Measurements from ENCODE around the gene HSPA12A.
A peak's percentile ranks its signal among the peaks of the same experiment; 100 is the strongest.

The HSPA12A gene

DNA sequence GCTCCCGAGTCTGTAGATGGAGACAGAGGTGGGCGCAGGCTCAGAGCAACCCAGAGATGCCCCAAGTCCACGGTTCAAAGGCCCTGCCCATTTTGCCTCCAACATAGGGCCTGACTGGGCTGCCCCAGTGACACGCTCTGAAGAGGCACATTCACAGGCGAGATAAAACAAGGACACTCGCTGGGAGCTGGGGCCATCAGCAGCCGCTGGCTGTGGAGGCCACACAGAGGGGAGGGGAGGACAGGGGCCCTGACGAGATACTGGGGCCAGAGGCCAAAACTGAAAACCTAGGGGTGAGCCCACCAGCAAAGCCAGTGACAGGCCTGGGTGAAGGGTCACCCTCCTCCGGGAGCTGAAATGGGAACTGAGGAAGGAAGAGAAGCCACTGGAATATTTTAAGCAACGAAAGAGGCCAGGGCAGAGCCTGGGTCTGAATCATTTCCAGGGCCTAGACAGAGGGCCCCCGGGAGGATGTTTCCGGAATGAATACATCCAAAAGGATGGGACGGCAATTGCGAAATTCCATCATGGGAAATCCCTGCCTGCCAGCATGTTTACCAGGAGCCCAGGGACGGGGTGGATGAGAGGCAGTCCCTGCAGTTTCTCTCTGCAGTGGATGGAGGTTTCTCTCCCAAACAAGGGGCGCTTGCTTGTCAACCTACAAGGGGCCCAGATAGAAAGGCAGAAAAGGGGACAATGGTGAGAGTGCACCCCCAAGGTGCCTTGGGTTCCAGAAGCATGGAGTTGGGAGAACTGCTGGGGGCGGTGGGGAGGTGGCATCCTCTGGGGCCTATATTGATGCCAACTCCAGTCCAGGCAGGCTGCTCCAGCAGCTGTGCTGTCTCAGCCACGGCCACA lies 29.0 kb upstream of the HSPA12A start:
- no peak for DNase-seq

DNA sequence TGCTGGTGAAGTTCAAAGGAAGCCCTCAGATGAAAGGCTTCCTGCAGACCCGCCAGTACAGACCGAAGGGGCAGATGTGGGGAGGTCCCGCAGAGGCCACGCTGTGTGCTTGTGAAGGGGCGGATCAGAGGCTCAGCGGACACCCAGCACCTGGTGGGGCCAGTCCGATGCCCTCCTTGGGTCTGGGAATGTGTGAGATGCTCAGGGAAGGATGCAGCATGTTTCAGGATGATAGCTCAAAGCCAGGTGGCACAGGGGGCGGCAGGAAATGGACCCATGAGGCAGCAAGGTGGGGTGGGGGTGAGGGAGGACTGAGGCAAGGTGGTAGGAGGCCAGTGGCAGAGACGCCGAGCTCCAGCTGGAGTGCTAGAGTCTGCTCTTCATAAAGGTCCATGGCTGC lies 27.9 kb upstream of the HSPA12A start:
- DNase-seq: no peak

- DNase-seq: no peak
Observed at GRCh38 chr10:116769791-116770190, 27.4 kb upstream of the HSPA12A start.

DNA sequence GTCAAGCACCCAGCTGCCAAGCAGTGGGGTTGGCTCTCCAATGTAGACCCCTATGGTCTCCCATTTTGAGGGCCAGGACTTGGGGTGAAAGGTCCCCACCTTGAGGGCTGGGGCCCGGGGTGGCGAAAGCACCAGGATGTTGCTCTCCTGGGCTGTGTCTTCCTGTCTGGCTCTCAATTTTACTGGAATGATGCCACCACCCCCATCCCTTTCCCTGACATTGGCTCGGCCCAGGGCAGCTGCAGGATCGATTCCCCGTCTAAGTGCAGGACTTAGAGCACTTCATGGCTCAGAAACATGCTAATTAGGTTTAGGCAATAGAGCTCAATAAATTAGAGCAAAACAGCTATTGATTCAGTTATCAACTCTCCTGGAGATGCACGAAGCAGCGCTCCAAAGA lies 27.0 kb upstream of the HSPA12A start:
- no peak for DNase-seq

- no peak for DNase-seq
Observed at GRCh38 chr10:116768786-116769185, 26.4 kb upstream of the HSPA12A start.

DNA sequence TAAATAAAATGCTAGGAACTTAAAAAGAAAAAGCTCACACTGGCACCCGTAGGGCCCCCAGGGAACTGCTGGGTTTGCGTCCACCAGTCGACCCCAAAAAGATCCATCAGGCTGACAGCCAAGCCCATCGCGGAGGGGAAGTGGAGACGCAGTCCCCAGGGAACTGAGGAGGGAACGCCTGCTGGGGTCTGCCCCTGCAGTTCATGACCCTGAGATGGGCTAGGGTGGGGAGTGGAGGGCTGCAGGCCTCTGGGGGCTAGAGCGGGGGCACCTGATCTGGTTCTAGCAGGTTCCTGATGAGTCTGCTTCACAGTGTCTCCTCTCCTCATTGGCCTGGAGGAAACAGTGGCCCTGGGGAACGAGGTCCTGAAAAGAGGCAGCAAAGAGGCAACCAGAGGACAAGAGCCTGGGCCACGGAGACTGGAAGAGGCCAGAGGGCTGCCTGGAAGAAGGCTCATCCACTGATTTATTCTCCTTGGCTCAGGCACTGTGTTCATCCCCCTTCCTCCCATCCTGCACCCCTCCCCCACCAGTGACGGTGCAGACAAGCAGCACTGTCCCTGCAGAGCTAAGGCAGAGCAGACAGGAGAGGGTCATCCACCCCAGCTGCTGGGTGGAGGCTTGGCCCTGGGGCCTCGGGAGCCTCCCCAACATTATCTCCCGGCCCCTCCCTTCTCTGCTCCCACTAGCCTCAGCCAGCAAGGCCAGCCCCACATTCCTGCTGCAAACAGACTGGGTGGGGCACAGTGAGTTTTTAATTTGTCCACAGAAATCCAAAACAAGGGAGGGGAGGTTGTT lies 24.7 kb upstream of the HSPA12A start:
- no peak for DNase-seq

- no peak for DNase-seq
Observed at GRCh38 chr10:116766241-116766827, 24.0 kb upstream of the HSPA12A start.

- peak; percentile 14 for DNase-seq
Observed at GRCh38 chr10:116765648-116766081, 23.3 kb upstream of the HSPA12A start.

DNA sequence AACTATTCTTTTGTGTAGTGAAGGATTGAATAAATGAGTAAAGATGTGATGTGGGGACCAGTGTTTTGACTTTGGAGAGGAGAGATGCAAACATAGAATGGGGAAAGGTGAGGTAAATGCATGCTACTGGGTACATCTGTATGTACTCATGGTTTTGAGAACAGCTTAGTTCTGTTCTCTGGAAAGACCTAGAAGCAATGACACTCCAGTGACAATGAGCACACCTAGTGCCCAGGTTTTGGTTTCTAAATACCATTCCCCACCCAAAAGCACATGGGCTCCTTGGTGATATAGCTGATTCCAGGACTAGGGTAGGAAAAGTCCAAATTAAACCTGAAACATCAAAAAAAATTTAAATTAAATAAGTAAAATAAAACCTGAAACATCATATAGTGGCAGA lies 22.6 kb upstream of the HSPA12A start:
- no peak for DNase-seq

GRCh38 chr10:116763440-116763839 lies 21.1 kb upstream of the HSPA12A start:
- no peak for DNase-seq

DNA sequence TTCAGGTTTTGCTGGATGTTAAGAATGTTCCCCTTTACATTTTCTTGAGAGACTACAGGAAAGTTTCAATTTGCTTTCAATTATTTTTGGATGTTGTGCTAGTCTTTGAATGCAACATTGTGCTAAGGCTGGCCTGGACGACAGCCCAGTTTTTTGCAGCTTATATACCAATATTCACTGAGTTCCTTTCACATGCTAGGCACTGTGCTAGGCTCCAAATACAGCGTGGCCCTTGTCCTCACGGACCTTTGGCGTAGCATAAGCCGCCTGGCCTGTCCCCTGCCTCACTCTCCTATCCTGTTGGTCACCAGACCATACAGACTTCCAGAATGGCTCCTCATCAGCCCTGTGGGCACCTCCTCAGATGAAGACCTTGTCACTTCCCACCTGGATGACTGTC lies 19.5 kb upstream of the HSPA12A start:
- DNase-seq: no peak

DNA sequence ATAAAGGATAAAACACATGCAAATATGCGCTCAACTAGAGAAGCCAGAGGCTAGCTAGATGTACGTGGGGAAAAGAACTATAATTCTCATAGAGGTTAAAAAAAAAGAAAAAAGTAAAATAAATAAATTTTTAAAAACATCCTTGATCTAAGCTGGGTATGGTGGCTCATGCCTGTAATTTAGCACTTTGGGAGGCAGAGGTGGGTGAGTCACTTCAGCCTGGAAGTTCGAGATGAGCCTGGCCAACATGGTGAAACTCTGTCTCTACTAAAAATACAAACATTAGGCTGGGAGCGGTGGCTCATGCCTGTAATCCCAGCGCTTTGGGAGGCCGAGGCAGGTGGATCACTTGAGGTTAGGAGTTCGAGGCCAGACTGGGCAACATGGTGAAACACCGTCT lies 18.6 kb upstream of the HSPA12A start:
- DNase-seq: no peak

DNA sequence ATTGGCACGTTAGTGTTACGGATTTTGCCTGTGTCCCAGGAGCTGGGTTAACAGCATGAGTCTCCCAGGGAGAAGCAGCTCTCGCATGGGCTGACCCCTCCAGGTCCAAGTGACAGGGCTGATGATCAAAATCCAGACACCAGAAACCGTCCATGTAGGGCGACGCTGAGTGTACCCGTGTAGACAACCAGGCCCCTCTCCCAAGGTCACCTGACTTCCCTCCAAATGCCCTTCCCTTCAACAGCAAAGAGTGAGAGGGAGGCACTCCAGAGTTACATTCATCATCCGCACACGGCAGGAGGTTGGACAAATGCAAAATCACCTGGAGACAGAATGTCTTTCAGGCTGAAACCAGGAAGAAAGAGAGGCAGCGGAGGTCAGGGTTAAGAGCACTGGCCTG lies 14.9 kb upstream of the HSPA12A start:
- no peak for DNase-seq

- no peak for DNase-seq
Observed at GRCh38 chr10:116756277-116756676, 13.9 kb upstream of the HSPA12A start.

DNA sequence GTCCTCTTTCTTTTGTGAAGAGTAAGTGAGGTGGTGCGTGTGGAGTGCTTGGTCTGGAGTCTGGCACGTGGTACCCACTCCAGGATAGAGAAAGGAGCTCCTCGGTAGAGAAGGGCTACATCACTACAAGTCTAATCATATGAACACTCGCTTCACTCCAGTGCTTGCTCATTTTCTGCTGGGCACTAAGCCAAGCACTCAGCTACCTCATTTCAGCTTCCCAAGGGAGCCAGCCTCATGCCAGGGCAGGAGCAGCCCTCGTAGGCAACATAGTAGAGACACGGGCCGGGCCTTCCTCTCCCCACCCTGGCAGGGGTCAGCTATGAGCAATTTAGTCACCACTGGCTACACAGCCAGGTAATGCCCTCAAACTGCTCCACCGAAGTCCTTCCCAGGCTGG lies 11.4 kb upstream of the HSPA12A start:
- DNase-seq: no peak

GRCh38 chr10:116752969-116753665 lies 10.8 kb upstream of the HSPA12A start:
- no peak for DNase-seq

GRCh38 chr10:116752563-116752962 lies 10.2 kb upstream of the HSPA12A start:
- DNase-seq: no peak

- no peak for DNase-seq
Observed at GRCh38 chr10:116748471-116748870, 6.1 kb upstream of the HSPA12A start.

GRCh38 chr10:116748041-116748440 lies 5.7 kb upstream of the HSPA12A start:
- DNase-seq: no peak

DNA sequence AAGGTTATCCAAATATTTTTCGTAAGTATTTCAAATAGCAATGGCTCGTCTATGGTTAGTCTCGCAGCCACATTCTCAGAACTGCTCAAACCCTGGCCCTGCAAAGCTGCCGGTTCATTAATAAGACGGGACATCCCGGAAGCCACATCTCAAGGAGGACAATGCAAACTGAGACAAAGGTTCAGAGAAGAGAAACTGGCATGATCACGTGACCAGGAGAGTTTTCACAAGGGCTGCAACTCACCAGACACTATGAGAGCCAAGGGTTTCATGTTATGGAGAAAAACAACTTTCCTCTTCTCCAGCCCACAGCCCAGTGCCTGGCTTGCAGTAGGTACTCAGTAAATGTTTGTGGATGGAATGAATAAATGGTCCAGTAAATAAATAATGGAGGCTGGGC lies 5.0 kb upstream of the HSPA12A start:
- DNase-seq: no peak

DNA sequence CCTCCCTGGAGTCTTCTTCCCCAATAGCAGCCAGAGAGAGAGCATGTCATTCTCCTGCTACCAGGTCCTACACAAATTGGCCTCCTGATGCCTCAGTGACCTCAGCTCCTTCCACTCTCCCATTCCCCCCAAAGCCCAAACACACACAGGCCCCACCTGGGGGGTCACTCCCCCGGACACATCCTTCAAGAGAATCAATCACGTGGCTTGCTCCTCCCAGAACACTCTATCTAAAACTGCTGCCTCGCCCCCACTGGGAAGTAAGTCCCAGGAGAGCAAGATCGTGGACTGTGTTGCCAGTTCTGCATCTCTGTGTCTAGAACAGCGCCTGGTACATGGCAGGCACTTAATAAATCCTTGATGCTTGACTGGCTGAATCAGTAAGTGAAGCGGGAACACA lies 2.5 kb upstream of the HSPA12A start:
- DNase-seq: no peak

- no peak for DNase-seq
Observed at GRCh38 chr10:116744163-116744753, 1.9 kb upstream of the HSPA12A start.
